Limb (tissue), 2 donors: ENCODE data around the gene ASMTL.

Experiments
- DNase-seq, 2 donors: peaks; one replicate each; pipeline ENCODE4 v3.0.0-alpha.2; 2016; ENCODE audit errors: extremely low spot score in 2 of 2

The ASMTL gene

GRCh38 chrX:1354036-1355019 is 98.4 kb downstream of the ASMTL start:
- DNase-seq = no peak
